ENCODE results near the gene SCYGR7. TPM values are rescaled to one million over a fixed set of nuclear protein-coding genes. Genes with fewer than 3 reads are reported as not detected.

Gene SCYGR7
- total and polyA plus RNA-seq, 2 of the 13 experiments (the other 11 are each of a cell fraction or from before 2014, with no cell fraction given): not detected

DNA sequence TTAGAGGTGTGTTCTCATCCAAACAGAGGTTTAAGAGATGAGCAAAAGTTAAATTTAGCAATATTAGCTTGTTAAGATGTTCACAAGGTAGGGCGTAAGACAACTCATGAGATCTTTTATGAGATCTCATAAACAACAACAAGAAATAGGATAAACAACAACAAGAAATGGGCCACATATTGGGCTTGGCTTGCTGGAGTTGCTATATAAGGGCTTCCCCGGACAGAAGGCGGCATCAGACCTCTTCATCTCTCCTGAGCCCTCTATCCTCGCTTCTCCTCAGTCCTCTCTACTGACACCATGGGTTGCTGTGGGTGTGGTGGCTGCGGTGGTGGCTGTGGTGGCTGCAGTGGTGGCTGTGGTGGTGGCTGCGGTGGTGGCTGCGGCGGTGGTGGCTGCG is 17.5 kb downstream of the SCYGR7 start, which contains the start of gene SCYGR8:
TSS of gene SCYGR8 (plus strand) at position 301 of the 400 bp plus-strand sequence. CDS start at position 301, 0 bp downstream.
- no peaks in the 10 kb centered on the region for H3K79me2 ChIP-seq (ENCODE audit: insufficient read depth, low read length)
- ChIA-PET CTCF (ENCODE audit: low intra/inter-chr PET ratio, low total read pairs) (no interaction called here), POLR2A (no interaction called here)
- WGBS (ENCODE audit: low lambda C conversion rate): 67% methylated on average over 5 of the region's 9 CpGs
- no peak for DNase-seq (ENCODE audit: low spot score)
- no peak within 1 kb of the TSS for H3K4me2 ChIP-seq (ENCODE audit: low read depth, low read length)
- no peak within 1 kb of the TSS for H2AFZ ChIP-seq (ENCODE audit: low read length)
- H3K27me3 ChIP-seq (ENCODE audit: control insufficient read depth in 1 of 2, insufficient read depth in 2 of 2, low read length in 2 of 2): peaks cover 0 to 9% of the 10 kb centered on the region in 2 experiments; a peak in 2 of 5 replicates
- H4K20me1 ChIP-seq (ENCODE audit: insufficient read depth, low read length): no peaks in the 10 kb centered on the region
- H3K9me3 ChIP-seq (ENCODE audit: low read length): no peaks in the 10 kb centered on the region
- no peak within 1 kb of the TSS for H3K27ac ChIP-seq (ENCODE audit: extremely low read length, insufficient read depth, low read length)
- no peaks in the 10 kb centered on the region for H3K36me3 ChIP-seq (replicated peaks in 1 of 2; ENCODE audit: control insufficient read depth in 1 of 2, insufficient read depth in 2 of 2, low read length in 2 of 2)
- TF ChIP-seq ZFP36L2 (CRISPR knock-in tag; IDR thresholded peaks at IDR 0.05): no peak
- TF ChIP-seq, protein P1, sequence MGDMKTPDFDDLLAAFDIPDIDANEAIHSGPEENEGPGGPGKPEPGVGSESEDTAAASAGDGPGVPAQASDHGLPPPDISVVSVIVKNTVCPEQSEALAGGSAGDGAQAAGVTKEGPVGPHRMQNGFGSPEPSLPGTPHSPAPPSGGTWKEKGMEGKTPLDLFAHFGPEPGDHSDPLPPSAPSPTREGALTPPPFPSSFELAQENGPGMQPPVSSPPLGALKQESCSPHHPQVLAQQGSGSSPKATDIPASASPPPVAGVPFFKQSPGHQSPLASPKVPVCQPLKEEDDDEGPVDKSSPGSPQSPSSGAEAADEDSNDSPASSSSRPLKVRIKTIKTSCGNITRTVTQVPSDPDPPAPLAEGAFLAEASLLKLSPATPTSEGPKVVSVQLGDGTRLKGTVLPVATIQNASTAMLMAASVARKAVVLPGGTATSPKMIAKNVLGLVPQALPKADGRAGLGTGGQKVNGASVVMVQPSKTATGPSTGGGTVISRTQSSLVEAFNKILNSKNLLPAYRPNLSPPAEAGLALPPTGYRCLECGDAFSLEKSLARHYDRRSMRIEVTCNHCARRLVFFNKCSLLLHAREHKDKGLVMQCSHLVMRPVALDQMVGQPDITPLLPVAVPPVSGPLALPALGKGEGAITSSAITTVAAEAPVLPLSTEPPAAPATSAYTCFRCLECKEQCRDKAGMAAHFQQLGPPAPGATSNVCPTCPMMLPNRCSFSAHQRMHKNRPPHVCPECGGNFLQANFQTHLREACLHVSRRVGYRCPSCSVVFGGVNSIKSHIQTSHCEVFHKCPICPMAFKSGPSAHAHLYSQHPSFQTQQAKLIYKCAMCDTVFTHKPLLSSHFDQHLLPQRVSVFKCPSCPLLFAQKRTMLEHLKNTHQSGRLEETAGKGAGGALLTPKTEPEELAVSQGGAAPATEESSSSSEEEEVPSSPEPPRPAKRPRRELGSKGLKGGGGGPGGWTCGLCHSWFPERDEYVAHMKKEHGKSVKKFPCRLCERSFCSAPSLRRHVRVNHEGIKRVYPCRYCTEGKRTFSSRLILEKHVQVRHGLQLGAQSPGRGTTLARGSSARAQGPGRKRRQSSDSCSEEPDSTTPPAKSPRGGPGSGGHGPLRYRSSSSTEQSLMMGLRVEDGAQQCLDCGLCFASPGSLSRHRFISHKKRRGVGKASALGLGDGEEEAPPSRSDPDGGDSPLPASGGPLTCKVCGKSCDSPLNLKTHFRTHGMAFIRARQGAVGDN (CRISPR knock-in tag; IDR thresholded peaks at IDR 0.05): 0 out of 2 replicates have a peak, but pooled peaks have one; percentile 6
- peaks cover 12% of the 10 kb centered on the region; the same call in 1 of the 2 replicates for H3K4me1 ChIP-seq (ENCODE audit: insufficient read depth, low read length)
- no peak for ATAC-seq
- H3K4me3 ChIP-seq (replicated peaks in 1 of 3; ENCODE audit: insufficient read depth in 1 of 3, low read depth in 2 of 3, low read length in 3 of 3): no peak within 1 kb of the TSS
- in situ Hi-C loops (cut with HindIII; ENCODE audit: extremely low pct_ligation_motif_present, low pct_unique_long_range_greater_than_20kb) (no loop called here), intact Hi-C loops (cut with micrococcal nuclease; ENCODE audit: unreplicated experiment) (no loop called here)
- no TSS peak for BruUV-seq (replicated peaks)
- H3K9ac ChIP-seq (ENCODE audit: insufficient read depth, low read depth, low read length): no peak within 1 kb of the TSS
- no peak for FAIRE-seq

DNA sequence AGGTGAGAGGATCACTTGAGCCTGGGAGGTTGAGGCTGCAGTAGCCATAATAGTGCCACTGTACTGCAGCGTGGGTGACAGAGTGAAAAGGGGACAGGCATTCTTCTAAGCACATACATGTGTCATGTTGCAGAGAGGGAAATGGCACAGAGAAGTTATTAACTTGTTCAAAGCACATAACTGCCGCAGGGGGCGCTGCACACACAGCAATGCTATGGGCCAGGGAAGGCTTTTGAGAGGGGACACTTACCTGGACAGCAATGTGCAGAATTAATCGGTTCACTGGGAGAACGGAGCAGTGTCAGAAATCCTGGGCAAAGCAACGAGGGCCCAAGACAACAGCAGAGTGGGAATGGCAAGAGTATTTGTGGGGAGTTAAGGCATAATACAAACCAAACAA is 19.9 kb downstream of the SCYGR7 start:
- Histone ChIP-seq H3K9me3 (ENCODE audit: low read length) (no peaks in the 10 kb centered on the region), H3K4me2 (ENCODE audit: low read depth, low read length) (no peak overlapping the region), H3K4me1 (ENCODE audit: insufficient read depth, low read length) (peaks cover 28% of the 10 kb centered on the region), H3K9ac (ENCODE audit: insufficient read depth, low read depth, low read length) (no peak overlapping the region), H2AFZ (ENCODE audit: low read length) (no peak overlapping the region), H3K27me3 (ENCODE audit: control insufficient read depth in 1 of 2, insufficient read depth in 2 of 2, low read length in 2 of 2) (peaks cover 0 to 9% of the 10 kb centered on the region in 2 experiments; a peak in 2 of 5 replicates), H3K79me2 (ENCODE audit: insufficient read depth, low read length) (no peaks in the 10 kb centered on the region), H3K36me3 (replicated peaks in 1 of 2; ENCODE audit: control insufficient read depth in 1 of 2, insufficient read depth in 2 of 2, low read length in 2 of 2) (no peaks in the 10 kb centered on the region), H4K20me1 (ENCODE audit: insufficient read depth, low read length) (no peaks in the 10 kb centered on the region), H3K27ac (ENCODE audit: extremely low read length, insufficient read depth, low read length) (no peak overlapping the region), H3K4me3 (replicated peaks in 1 of 3; ENCODE audit: insufficient read depth in 1 of 3, low read depth in 2 of 3, low read length in 3 of 3) (no peak overlapping the region)
- POLR2A ChIA-PET: no interaction called here
- BruUV-seq (replicated peaks): no TSS peak
- WGBS (ENCODE audit: low lambda C conversion rate): 27% methylated on average over 6 of the region's 6 CpGs
- in situ Hi-C loops (cut with HindIII; ENCODE audit: extremely low pct_ligation_motif_present, low pct_unique_long_range_greater_than_20kb) (no loop called here), intact Hi-C loops (cut with micrococcal nuclease; ENCODE audit: unreplicated experiment) (no loop called here)
- peak; percentile 89 for ATAC-seq
- FAIRE-seq: no peak
- peak; percentile 63 for DNase-seq (ENCODE audit: low spot score)
- CTCF ChIA-PET (ENCODE audit: low intra/inter-chr PET ratio, low total read pairs): interaction anchor here (1.6 to 1.8 kb wide), 2 partner anchors 18 to 136 kb away, joined by 4 to 6 read pairs; no protein-coding TSS in a partner anchor
- TF ChIP-seq, protein P2, sequence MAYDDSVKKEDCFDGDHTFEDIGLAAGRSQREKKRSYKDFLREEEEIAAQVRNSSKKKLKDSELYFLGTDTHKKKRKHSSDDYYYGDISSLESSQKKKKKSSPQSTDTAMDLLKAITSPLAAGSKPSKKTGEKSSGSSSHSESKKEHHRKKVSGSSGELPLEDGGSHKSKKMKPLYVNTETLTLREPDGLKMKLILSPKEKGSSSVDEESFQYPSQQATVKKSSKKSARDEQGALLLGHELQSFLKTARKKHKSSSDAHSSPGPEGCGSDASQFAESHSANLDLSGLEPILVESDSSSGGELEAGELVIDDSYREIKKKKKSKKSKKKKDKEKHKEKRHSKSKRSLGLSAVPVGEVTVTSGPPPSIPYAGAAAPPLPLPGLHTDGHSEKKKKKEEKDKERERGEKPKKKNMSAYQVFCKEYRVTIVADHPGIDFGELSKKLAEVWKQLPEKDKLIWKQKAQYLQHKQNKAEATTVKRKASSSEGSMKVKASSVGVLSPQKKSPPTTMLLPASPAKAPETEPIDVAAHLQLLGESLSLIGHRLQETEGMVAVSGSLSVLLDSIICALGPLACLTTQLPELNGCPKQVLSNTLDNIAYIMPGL (CRISPR knock-in tag; IDR thresholded peaks at IDR 0.05; ENCODE audit: borderline replicate concordance in 1 of 2, low read depth in 1 of 2): 0 out of 4 replicates have a peak, but pooled peaks of 1 of the 2 experiments have one; percentile 28
- TF ChIP-seq TEAD3 (CRISPR knock-in tag; optimal IDR thresholded peaks at IDR 0.05; ENCODE audit: borderline replicate concordance) (peak; percentile 93), ATM (IDR thresholded peaks at IDR 0.05; ENCODE audit: borderline replicate concordance) (no peak), ZNF850 (CRISPR knock-in tag; conservative IDR thresholded peaks at IDR 0.05) (no peak)
- TF ChIP-seq, protein P3, sequence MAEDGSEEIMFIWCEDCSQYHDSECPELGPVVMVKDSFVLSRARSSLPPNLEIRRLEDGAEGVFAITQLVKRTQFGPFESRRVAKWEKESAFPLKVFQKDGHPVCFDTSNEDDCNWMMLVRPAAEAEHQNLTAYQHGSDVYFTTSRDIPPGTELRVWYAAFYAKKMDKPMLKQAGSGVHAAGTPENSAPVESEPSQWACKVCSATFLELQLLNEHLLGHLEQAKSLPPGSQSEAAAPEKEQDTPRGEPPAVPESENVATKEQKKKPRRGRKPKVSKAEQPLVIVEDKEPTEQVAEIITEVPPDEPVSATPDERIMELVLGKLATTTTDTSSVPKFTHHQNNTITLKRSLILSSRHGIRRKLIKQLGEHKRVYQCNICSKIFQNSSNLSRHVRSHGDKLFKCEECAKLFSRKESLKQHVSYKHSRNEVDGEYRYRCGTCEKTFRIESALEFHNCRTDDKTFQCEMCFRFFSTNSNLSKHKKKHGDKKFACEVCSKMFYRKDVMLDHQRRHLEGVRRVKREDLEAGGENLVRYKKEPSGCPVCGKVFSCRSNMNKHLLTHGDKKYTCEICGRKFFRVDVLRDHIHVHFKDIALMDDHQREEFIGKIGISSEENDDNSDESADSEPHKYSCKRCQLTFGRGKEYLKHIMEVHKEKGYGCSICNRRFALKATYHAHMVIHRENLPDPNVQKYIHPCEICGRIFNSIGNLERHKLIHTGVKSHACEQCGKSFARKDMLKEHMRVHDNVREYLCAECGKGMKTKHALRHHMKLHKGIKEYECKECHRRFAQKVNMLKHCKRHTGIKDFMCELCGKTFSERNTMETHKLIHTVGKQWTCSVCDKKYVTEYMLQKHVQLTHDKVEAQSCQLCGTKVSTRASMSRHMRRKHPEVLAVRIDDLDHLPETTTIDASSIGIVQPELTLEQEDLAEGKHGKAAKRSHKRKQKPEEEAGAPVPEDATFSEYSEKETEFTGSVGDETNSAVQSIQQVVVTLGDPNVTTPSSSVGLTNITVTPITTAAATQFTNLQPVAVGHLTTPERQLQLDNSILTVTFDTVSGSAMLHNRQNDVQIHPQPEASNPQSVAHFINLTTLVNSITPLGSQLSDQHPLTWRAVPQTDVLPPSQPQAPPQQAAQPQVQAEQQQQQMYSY (CRISPR knock-in tag; IDR thresholded peaks at IDR 0.05): no peak
